GM12892 (cell line): ENCODE results near the gene RABGGTB.

ENCODE experiments used
- POLR2A ChIP-seq: IDR thresholded peaks from 2 replicates; pipeline ENCODE4 v1.6.1; 2011; ENCODE audit warnings: low read depth, low read length, control low read depth
- POLR2AphosphoS5 ChIP-seq: IDR thresholded peaks from 2 replicates; pipeline ENCODE4 v1.6.1; 2011; ENCODE audit warnings: low read depth, low read length, control low read depth
- TAF1 ChIP-seq: IDR thresholded peaks from 2 replicates; pipeline ENCODE4 v1.6.1; 2011; ENCODE audit warnings: low read depth, mild to moderate bottlenecking, control low read depth, low read length, borderline replicate concordance

DNA sequence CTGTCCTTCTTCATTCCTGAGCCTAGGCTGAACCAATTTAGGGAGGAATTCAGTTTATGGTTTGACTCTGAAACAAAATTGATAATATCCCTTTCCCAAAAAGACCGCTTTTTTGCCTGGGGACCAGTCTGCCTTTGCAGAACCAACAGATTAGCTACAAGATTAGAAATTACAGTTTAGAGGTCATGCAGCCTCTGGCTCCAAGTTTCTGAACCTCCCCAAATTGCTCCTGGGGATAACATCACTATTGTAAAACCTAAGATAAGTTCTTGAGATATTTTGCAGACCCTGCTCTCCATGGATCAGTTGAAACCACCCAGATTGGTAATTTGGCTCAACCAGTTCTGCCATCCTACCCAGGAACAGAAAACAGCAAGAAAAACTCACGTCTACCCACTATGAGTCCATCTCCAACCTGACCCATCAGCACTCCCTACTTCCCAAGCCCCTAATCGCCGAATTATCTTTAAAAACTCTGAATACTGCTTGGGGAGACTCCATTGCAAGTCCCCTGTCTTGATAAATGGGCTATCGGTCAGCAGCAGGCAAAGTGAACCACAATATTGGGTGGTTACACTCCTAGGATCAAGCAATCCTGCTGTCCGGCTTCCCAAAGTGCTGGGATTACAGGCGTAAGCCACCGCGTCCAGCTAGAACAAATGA lies 605 bp upstream of the RABGGTB start:
- TF ChIP-seq POLR2A (no peak), POLR2AphosphoS5 (no peak), TAF1 (no peak)
